Muscle of leg (tissue), 11 donors: ENCODE results near the gene ATP2C1. TPM values are rescaled to one million over a fixed set of nuclear protein-coding genes. Genes with fewer than 3 reads are reported as not detected.
"Not testable (repeated sequence)": the region's sequence is repeated elsewhere in the genome, so short reads cannot be mapped to it uniquely, and the experiment has no call there.

Experiments used
- DNase-seq: peaks from one replicate; pipeline ENCODE4 v3.0.0; 2013
- H3K27ac ChIP-seq: one replicate; pipeline ENCODE4 v1.5.1; 2013; ENCODE audit warnings: mild to moderate bottlenecking, low read length, control low read depth
- H3K27me3 ChIP-seq: one replicate; pipeline ENCODE4 v1.6.1; 2013; ENCODE audit warnings: low read length; ENCODE audit not compliant: control insufficient read depth, insufficient read depth
- H3K36me3 ChIP-seq: one replicate; pipeline ENCODE4 v1.6.1; 2013; ENCODE audit warnings: low read length; ENCODE audit not compliant: control insufficient read depth, insufficient read depth
- H3K4me1 ChIP-seq: one replicate; pipeline ENCODE4 v1.6.1; 2013; ENCODE audit warnings: low read length; ENCODE audit not compliant: control insufficient read depth, insufficient read depth
- H3K4me3 ChIP-seq: one replicate; pipeline ENCODE4 v1.5.1; 2013; ENCODE audit warnings: low read length, control low read depth
- H3K9me3 ChIP-seq: replicated peaks from 2 replicates; pipeline ENCODE4 v1.6.1; 2013; ENCODE audit warnings: low read depth, low read length; ENCODE audit not compliant: control insufficient read depth
- WGBS: methylation state at CpG from one replicate; pipeline ENCODE4 v1.1.5; 2013; ENCODE audit warnings: missing lambda C conversion rate; ENCODE audit not compliant: insufficient coverage; 5-methylcytosine and 5-hydroxymethylcytosine counted together
- polyA plus RNA-seq, 8 donors: library from polyadenylated mRNA; unstranded; fragments of 120-200 nt; gene quantifications; one replicate each; pipeline versions ENCODE4 v1.2.1 to v1.2.3, GENCODE V29; 2013; ENCODE audit warnings: inconsistent platforms in 1 of 8, low replicate concordance in 1 of 8; ENCODE audit not compliant: insufficient read length in 8 of 8, insufficient read depth in 1 of 8
- total RNA-seq: library from RNA; stranded (reverse); fragments of 120-200 nt; gene quantifications from one replicate; pipeline ENCODE4 v1.2.4, GENCODE V29; 2013

The ATP2C1 gene
- total and polyA plus RNA-seq, 9 donors: 46.5 to 92.6 (median 63.0) TPM

DNA sequence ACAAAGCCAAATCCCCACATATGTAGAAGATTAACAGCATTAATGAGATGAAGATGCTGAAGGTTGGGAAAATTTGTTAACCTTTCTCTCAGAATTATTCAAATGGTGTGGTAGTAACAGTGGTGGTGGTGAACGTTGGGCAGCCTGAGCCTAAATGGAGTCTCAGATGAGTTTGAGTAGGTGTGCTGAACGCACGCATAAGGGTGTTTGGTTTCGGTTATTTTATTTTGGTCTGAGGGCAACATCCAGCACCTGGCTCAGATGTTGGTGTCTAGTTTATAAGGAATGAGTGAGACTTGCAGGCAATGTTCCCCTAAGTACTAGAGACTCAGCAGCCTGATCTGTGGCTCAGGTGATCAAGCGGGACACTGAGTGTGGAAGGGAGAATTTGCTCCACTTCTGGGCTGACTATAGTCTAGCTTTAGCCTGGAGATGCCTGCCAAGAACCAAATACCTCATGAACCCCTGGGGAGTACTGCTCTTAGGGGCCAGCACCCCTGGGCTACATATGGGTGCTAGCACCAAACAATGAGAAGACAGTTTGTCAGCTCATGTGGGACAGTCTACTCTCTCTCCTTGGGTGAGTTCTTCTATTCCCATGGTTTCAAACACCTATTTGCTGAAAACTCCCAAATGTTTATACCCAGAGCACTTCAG lies 39.5 kb upstream of the ATP2C1 start:
- peaks cover 3% of the 10 kb centered on the region for H3K4me1 ChIP-seq
- H3K4me3 ChIP-seq: no peak overlapping the region
- H3K27me3 ChIP-seq: no peaks in the 10 kb centered on the region
- DNase-seq: no peak
- 83% methylated on average over 5 of the region's 5 CpGs for WGBS
- H3K9me3 ChIP-seq: no peaks in the 10 kb centered on the region
- H3K27ac ChIP-seq: no peak overlapping the region
- no peaks in the 10 kb centered on the region for H3K36me3 ChIP-seq

DNA sequence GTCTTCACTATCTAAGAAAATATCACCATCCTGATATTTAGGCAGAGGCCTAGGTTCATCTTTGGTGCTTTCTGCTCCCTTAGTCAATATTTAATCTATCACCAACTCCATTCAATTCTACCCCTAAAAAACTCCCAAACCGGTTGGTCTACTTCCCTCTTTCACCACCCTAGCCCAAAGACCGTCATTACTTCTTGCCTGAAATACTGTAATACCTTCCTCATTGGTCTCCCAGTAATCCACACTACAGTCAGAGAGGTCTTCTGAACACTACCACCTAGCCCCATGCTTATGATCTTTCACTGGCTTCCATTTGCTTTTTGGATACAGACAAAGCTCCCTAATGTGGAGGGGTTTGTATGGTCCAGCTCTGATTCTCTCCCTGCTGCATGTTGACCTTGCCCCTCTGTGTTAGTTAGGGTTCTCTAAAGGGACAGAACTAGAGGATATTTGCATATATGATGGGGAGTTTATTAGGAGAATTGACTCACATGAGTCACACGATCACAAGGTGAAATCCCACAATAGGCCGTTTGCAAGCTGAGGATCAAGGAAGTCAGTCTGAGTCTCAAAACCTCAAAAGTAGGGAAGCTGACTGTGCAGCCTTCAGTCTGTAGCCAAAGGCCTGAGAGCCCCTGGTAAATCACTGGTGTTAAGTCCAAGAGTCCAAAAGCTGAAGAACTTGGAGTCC lies 36.4 kb upstream of the ATP2C1 start:
- DNase-seq: no peak
- WGBS: 72% methylated on average over 4 of the region's 4 CpGs
- Histone ChIP-seq H3K9me3 (no peaks in the 10 kb centered on the region), H3K27ac (no peak overlapping the region), H3K4me1 (no peaks in the 10 kb centered on the region), H3K27me3 (no peaks in the 10 kb centered on the region), H3K4me3 (no peak overlapping the region), H3K36me3 (no peaks in the 10 kb centered on the region)

DNA sequence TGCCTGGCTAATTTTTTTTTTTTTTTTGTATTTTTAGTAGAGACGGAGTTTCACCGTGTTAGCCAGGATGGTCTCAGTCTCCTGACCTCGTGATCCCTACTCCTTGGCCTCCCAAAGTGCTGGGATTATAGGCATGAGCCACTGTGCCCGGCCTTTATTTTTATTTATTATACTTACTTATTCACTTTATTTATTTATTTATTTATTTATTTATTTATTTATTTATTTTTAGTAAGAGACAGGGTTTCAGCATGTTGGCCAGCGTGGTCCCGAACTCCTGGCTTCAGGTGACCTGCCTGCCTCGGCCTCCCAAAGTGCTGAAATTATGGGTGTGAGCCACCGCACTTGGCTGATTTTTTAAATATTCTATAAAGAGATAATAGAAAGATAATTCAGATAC lies 31.8 kb upstream of the ATP2C1 start:
- not testable (repeated sequence) for DNase-seq, H3K4me1 ChIP-seq, H3K27ac ChIP-seq, H3K36me3 ChIP-seq, H3K4me3 ChIP-seq, H3K9me3 ChIP-seq, H3K27me3 ChIP-seq
- WGBS: no CpG with 5 or more reads among the region's 8 CpGs

DNA sequence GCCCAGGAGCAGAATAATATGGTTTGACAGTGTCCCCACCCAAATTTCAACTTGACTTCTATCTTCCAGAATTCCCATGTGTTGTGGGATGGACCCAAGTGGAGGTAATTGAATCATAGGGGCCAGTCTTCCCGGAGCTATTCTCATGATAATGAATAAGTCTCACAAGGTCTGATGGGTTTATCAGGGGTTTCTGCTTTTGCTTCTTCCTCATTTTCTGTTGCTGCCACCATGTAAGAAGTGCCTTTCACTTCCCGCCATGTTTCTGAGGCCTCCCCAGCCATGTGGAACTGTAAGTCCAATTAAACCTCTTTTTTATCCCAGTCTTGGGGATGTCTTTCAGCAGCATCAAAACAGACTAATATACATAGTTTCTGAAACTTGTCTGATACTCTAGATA lies 28.4 kb upstream of the ATP2C1 start:
- no peaks in the 10 kb centered on the region for H3K27me3 ChIP-seq
- no peak overlapping the region for H3K27ac ChIP-seq
- H3K36me3 ChIP-seq: no peaks in the 10 kb centered on the region
- no peaks in the 10 kb centered on the region for H3K9me3 ChIP-seq
- no CpG with 5 or more reads among the region's 2 CpGs for WGBS
- DNase-seq: no peak
- H3K4me3 ChIP-seq: no peak overlapping the region
- H3K4me1 ChIP-seq: no peaks in the 10 kb centered on the region

DNA sequence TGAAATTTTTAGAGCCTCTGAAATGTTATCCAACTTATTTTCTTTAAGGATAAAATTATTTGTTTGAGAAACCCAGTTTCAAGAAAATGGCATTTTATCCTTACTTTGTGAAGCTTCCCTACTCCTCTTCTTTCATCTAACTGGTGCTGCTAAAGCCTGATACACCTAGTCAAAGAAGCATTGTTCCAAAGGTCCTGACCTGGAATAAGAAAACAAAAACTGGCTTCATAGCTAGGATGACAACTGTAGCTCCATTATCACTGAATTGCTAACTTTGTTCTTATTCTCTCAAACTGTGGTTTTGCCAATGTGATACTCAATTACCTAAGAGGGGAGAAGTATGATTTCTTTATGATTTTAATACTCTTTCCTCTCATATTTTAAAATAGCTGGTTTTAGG lies 27.6 kb upstream of the ATP2C1 start:
- Histone ChIP-seq H3K4me1 (no peaks in the 10 kb centered on the region), H3K36me3 (no peaks in the 10 kb centered on the region), H3K27me3 (no peaks in the 10 kb centered on the region), H3K9me3 (no peaks in the 10 kb centered on the region), H3K27ac (no peak overlapping the region), H3K4me3 (no peak overlapping the region)
- DNase-seq: no peak

DNA sequence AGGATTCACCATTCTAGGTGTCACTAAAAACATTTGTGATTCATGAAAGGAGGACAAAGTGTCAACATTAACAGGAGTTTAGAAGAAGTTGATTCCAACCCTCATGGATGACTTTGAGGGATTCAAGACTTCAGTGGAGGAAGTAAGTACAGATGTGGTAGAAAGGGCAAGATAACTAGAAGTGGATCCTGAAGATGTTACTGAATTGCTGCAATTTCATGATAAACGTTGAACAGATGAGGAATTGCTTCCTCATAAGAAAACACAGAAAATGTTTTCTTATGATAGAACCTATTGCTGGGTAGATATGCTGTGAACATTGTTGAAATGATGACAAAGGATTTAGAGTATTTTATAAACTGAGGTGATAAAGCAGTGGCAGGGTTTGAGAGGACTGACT lies 23.5 kb upstream of the ATP2C1 start:
- DNase-seq: no peak
- Histone ChIP-seq H3K36me3 (no peaks in the 10 kb centered on the region), H3K27ac (no peak overlapping the region), H3K4me3 (no peak overlapping the region), H3K27me3 (no peaks in the 10 kb centered on the region), H3K9me3 (no peaks in the 10 kb centered on the region), H3K4me1 (no peaks in the 10 kb centered on the region)
- 100% methylated on average over 1 of the region's 1 CpG for WGBS

DNA sequence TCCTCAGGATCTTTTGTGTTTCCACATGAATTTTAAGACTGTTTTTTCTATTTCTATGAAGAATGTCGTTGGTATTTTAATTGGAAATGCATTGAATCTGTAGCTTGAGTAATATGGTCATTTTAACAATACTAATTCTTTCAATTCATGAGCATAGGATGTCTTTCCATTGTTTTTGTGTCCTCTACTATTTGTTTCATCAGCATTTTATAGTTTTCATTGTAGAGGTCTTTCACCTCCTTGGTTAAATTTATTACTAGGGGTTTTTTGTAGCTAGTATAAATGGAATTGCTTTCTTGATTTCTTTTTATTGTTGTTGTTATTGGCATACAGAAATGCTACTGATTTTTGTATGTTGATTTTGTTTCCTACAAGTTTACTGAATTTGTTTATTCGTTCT lies 17.3 kb upstream of the ATP2C1 start:
- no CpG with 5 or more reads among the region's 2 CpGs for WGBS
- DNase-seq: no peak
- no peaks in the 10 kb centered on the region for H3K4me1 ChIP-seq
- peaks cover 2% of the 10 kb centered on the region for H3K9me3 ChIP-seq
- H3K27ac ChIP-seq: no peak overlapping the region
- H3K4me3 ChIP-seq: no peak overlapping the region
- H3K36me3 ChIP-seq: no peaks in the 10 kb centered on the region
- H3K27me3 ChIP-seq: no peaks in the 10 kb centered on the region

DNA sequence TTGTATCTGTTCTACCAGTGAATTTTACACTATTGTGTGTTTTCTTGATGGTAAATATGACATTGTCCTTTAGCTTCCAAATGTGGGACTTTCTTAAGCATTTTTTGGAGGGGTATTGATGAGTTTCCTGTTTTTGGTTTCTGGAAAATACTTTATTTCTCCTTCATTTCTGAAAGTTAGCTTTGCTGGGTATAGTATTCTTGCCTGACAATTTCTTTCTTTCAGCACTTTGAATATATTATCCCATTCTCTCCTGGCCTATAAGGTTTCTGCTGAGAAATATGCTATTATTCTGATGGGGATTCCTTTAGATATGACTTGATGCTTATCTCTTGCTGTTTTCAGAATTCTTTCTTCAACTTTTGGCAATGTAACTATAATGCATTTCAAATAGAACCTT lies 15.4 kb upstream of the ATP2C1 start:
- DNase-seq: no peak

DNA sequence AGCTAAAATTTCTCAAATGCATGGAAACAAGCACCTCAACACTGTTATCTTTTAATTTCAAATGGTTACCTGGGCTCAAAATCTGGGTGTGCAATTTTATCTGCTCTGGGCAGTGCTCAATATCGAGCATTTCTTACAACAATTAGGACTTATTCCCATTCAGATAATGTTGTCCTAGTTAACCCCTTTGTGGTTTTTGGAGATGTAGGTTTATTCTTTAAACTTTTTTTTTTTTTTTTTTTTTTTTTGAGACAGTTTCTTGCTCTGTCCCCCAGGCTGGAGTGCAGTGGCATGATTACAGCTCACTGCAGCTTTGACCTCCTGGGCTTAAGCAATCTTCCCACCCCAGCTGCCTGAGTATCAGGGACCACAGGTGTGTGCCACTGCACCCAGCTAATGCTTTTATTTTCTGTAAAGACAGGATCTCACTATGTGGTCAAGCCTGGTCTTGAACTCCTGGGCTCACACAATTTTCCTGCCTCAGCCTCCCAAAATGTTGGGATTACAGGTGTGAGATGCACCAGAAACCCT lies 4.4 kb upstream of the ATP2C1 start:
- DNase-seq: no peak
- Histone ChIP-seq H3K9me3 (no peaks in the 10 kb centered on the region), H3K36me3 (no peaks in the 10 kb centered on the region), H3K27ac (no peak overlapping the region), H3K4me1 (no peaks in the 10 kb centered on the region), H3K27me3 (no peaks in the 10 kb centered on the region), H3K4me3 (no peak overlapping the region)
- WGBS: no CpG with 5 or more reads among the region's 1 CpG

More for the DNA sequence above, 15.4 kb upstream of the ATP2C1 start:
- no peak overlapping the region for H3K4me3 ChIP-seq
- peaks cover 2% of the 10 kb centered on the region for H3K9me3 ChIP-seq
- no peaks in the 10 kb centered on the region for H3K36me3 ChIP-seq
- no peaks in the 10 kb centered on the region for H3K27me3 ChIP-seq
- H3K27ac ChIP-seq: no peak overlapping the region
- H3K4me1 ChIP-seq: no peaks in the 10 kb centered on the region

DNA sequence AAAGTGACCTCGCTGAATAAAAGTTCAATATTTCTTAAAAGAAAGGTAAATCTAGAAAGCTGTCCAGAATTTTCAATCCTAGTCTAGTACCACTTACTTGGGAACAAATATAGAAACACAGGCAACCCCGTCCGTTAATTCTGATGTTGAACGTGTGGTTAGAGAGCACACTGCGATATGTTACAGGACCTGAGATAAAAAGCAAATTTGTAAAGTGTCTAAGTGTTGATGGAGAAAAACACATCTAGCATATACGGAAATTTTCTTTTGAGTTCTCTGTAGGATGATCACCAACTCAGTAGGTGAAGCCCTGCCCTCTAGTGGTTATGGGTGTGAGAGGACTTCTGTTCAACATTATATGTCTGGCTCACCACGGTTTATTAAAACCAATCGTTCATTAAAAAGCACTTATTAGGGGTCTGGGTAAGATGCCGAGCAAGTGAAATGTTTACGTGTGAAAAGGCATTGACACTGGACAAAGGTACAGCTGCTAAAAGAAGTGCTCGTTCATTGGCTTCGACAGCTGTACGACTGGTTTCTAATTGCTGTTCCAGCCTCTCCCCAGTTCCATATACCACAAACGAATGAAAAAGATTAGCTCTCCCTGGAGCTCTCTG lies 1.0 kb upstream of the ATP2C1 start:
- 0% methylated on average over 4 of the region's 14 CpGs for whole genome bisulfite sequencing
- H3K27me3 ChIP-seq: no peaks in the 10 kb centered on the region
- peak overlapping the region; percentile 96 for H3K27ac ChIP-seq
- H3K36me3 ChIP-seq: no peaks in the 10 kb centered on the region
- H3K9me3 ChIP-seq: no peaks in the 10 kb centered on the region
- peak overlapping the region; percentile 71 for H3K4me3 ChIP-seq
- H3K4me1 ChIP-seq: no peaks in the 10 kb centered on the region
- peak; percentile 94 for DNase-seq
